Hematopoietic multipotent progenitor cell (in vitro differentiated cells): ENCODE measurements around the gene MAPKAP1. TPM values are rescaled to one million over a fixed set of nuclear protein-coding genes. Genes with fewer than 3 reads are reported as not detected.
"Not testable (repeated sequence)": the region's sequence is repeated elsewhere in the genome, so short reads cannot be mapped to it uniquely, and the experiment has no call there.

Experiments used
- DNase-seq, 3 donors: peaks; one replicate each; pipeline ENCODE4 v3.0.0-alpha.2; 2011 to 2015; ENCODE audit warnings: low read depth in 2 of 3, low spot score in 2 of 3
- small RNA-seq: library from RNA; depleted of rRNA; stranded (forward); fragments of <200 nt; gene quantifications from one replicate; pipeline ENCODE3, GENCODE V24; 2012
- total RNA-seq: library from RNA; depleted of rRNA; stranded (reverse); fragments of >200 nt; gene quantifications from one replicate; pipeline ENCODE4 v1.2.3, GENCODE V29; 2012

Gene MAPKAP1
- total RNA-seq, 1 donor, result 52.2 TPM

DNA sequence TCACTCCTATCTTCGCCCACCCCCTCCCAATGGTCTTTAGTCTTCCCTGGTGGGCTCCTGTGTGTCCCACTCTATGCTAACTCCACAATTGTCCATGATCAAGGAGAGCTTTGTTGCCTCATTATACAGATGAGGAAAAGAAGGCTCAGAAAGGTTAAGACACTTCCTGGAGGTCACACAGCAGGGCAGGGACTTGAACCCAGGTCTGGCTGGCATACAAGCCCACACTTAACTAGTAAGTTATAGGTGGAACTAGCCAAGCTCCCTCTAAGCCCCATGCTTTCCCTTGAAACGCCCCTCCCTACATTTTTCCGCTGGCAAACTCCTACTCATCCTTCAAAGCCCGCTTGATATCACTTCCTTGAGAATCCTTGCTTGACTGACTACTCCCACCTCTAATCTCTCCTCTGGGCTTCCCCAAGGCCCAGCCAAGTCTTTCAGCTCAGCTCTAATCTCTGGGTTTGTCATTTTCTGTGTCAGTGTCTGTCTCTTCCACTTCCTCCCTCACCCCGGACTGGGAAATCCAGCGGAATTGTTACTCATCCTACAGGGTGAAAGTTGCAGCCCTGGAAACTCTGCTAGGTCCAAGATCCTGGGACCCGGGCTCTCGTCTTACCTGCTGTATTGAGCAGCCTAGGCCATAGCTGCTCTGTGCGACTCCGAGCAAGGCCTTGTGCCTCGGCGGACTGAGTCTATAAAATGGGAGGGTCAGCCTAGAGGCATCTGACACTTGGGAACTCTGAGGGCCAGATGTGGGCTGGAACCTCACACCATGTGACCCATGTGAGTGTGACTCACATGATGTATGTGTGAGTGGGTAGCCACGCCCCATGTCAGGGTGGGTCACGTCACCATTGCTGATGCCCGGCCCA, 300.8 kb downstream of the MAPKAP1 start:
- DNase-seq, result no peak

DNA sequence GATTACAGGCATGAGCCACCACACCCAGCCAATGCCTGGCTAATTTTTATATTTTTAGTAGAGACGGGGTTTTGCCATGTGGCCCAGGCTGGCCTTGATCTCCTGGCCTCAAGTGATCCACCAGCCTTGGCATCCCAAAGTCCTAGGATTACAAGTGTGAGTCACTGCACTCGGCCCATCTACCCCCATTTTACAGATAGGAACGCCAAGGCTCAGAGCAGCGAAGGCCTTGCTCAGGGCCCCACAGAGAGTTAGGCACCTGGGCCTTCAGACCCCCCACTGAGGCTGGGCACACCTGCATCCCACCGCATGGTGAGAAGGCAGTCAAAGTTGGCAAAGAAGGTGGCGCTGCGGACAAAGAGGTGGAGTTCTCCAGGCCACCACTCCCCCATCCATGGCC, 302.3 kb downstream of the MAPKAP1 start:
- DNase-seq, result no peak

DNA sequence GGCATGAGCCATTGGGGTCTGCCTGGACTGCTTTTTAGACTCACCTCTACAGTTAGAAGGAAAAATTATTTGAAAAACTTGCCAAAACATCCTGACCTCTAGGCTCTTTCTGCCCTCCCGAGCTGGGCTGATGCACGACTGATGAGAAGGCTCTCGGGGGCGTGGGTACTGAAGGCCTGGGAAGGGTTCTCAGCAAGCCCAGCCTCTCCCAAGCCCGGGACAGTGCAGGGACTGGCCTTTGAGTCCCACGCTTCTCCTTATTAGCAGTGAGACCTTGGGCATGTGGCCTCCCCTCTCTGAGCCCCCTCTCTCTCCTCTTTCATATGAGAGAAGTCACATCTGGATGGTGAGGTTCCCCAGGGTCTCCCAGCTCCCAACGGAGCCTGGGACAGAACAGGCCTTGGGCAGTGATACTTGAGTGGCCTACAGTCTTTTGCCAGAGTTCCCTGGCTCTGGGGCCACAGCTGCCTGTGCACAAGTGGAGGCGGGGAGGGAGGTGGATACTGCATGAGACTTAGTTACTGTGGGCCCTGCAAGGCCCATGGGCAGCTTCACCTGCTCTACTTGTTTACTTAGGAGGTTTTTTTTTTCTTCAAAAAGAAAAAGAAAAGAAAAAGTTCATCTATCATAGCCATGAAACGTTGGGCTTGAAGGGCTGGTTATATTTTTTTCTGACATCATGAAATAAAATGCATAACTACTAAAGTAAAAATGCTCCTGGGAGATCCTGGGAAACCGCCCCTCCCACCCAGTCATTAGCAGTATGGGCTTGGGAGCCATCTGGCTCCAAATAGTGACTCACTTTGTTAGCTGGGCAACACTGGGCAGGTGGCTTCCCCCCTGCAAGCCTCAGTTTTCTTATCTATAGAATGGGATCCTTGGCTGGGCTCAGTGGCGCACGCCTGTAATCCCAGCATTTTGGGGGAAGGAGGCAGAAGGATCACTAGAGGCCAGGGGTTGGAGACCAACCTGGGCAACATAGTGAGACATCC, 306.0 kb downstream of the MAPKAP1 start:
- no peak for DNase-seq

DNA sequence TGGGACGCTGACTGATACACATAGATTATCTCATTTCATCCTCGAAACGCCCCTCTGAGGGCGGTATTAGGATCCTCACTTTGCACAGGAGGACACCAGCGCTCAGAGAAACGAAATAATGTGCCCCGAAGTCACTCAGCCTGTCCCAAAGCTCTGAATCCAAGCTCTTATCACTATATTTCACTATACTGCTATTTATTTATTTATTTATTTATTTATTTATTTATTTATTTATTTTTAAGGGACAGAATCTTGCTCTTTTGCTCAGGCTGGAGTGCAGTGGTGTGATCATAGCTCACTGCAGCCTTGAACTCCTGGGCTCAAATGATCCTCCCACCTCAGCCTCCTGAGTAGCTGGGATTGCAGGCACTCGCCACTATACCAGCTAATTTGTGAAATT, 306.8 kb downstream of the MAPKAP1 start:
- DNase-seq, result not testable (repeated sequence)

DNA sequence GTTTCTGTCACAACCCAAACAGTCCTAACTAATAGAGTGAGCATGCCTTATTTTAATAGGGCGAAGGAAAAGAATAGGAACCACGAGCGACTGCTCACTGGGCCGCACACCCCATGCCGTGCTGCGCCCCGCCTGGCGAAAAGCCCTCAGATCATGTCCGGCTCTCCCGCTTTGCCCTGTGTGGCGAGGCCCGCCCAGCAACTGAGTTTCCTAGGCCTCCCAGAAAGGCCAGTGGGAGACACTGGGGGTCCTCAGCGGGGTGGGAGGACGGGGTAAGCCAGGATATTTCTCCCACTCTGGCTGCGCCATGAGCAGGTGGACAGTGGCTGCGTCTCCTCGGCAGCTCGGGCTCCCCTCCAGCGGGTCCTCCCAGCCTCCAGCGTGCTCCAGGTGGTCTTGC, 307.3 kb downstream of the MAPKAP1 start:
- no peak for DNase-seq

DNA sequence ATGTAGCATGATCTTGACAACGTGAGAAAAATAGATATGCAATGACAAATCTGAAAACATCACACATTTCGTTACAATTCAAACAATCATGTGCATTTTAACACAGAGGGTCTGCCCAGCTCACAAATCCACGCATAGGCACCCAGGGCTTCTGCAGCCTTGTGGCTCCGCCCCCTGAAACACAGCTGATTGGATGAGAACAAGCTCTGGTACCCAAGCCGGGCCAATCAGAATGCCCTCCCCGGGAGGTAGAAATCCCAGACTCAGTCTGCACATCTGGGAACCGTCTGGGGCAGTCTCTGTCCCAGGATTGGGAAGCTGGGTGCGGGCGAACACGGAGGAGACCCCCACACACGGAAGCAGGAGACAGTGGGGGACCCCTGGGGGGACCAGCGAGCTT, 307.8 kb downstream of the MAPKAP1 start:
- DNase-seq, result no peak

DNA sequence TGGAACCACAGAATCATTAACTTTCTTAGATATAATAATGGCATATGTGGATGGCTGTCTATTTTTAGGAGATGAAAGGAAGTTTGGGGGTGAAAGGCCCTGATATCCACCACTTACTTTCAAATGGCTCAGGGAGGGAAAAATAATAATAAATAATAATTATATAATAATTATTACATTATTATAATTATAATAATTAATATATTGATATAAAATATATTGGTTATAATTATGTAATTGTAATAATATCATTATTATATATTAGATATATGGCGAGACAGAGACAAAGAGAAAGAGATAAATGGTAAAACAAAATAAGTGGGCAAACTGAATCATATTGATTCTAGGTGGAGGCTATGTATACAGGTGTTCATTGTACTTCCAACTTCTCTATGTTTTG, 308.8 kb downstream of the MAPKAP1 start:
- no peak for DNase-seq

DNA sequence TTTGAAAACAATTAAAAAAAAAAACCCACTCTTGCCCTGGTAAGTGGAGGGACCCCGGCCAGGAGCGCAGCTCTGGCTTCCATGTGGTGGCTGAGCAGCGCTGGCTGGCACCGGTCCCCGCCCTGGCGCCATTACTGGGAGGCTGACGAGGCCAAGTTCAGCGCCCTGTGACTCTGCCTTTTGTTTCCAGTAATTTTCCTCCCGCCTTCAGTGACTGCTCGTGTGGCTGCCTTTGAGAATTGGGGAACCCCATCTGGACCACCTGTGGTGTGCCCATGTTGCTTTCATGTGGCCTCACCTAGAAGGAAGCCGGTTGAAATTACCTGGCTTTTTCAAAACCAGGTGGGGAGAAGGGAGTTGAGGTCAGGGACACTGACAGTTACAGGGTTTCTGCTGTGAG, 309.3 kb downstream of the MAPKAP1 start:
- no peak for DNase-seq

DNA sequence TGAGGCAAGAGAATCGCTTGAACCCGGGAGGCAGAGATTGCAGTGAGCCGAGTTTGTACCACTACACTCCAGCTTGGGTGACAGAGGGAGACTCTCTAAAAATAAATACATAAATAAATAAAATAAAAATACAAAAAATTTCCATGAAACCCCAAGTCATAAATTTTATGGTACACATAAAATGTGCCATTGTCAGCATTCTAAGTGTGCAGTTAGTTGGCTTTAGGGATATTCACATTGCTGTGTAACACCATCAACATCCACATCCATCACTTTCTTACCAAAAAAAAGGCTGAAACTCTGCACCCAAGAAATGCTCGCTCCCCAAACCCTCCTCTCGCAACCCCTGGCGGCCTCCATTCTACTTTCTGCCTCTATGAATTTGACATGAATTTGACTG, 310.2 kb downstream of the MAPKAP1 start:
- no peak for DNase-seq

DNA sequence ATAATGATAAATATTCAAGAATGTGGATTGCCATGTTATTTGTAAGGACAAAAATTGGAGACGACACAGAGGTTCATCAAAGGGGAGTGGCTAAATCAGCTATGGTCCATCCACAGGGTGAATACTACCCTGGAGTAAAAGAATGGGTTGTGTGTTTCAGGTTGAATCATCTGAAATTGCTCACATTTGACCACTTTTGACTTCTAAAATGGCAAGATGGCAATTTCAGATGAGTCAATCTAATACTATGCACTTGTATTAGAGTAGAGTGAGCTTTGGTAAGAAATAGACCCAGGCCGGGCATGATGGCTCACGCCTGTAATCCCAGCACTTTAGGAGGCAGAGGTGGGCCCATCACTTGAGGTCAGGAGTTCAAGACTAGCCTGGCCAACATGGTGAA, 313.6 kb downstream of the MAPKAP1 start:
- no peak for DNase-seq

DNA sequence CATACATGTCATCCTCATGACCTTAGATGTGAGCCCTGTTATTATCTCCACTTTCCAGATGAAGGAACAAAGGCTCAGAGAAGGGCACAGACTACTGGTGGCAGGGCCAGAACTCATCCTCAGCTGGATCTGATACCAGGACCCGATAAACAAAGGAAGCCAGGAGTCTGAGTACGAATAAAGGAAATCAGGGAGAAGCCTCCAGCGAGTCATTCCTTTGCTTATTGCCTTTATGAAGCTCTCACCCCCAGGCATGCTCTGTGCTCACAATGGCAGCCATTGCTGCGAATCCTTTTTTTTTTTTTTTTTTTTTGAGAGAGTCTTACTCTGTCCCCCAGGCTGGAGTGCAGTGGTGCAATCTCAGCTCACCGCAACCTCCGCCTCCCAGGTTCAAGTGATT, 315.3 kb downstream of the MAPKAP1 start:
- no peak for DNase-seq

DNA sequence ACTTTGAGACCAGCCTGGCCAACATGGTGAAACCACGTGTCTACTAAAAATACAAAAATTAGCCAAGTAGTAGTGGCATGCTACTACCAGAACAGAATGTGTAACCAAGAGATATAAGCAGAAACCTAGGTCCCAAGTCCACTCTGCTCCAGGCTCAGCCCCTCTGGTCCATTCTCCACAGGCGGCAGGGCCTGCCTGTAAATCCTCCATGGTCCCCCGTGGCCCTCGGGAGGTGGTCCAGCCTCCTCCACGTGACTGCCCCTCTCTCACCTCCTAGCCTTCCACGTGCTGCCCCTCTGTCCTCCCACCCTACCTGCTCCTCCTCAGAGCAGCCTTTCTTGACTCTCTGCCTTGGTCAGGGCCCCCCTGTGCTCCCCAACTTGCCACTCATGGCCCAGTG, 318.0 kb downstream of the MAPKAP1 start:
- no peak for DNase-seq

DNA sequence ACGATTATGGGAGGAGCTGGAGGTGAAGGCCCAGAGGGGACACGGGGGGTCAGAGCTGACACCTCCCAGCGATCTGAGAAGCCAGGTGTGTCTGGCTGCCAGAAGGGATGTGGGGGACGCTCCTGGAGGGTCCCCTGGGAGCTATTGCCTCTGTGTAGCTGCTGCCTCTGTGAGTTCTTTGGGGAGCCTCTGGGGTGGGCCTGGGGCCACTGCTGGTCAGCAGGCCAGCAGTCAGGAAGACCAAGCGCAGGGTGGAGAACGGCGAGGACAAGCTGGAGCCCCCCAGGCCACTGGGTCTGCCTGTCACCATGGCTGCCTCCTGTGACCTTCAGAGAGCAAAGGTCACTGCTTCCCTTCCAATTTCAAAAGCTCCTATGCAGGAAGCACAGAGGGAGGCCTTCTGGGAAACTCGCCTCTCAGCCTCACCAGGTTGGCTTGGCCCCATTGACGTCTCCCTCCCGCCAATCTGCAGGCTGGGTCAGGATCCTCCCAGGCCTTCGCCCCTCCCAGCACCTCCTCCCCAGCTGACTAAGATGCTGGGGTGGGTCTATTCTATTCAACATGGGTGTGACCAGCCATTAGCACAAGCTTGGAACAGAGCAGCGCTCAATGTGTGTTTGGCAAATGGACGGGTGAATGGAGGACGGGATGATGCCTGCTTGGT, 319.0 kb downstream of the MAPKAP1 start:
- no peak for DNase-seq

Small RNA genes within 50 kb of the gene (small RNA-seq; reads per million reads assigned to genes)
- gene RF00017, result not detected

Other genes with a start within 250 kb of the MAPKAP1 start
- gene PBX3, start 40.2 kb upstream of the MAPKAP1 start, total RNA-seq, result 22.4 TPM